ENCODE results near the gene PKDCC.

Gene PKDCC

DNA sequence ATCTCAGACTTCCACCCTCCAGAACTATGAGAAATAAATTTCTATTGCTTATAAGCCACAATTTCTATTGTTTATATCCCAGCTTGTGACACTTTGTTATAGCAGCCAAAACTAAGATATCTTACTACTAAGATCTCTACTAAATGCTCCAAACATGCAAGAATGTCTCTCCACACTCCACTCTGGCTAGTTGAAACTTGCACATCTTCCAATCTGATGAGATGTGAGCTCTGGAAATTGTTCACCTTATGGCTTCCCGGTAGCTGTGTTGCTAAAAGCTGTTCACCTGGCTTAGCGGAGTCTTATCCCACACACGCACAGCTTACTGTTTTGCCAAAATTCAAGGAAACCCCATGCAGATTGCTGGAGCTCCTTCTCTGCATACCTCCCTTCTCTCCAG lies 43.9 kb downstream of the PKDCC start:
- DNase-seq: no peak

DNA sequence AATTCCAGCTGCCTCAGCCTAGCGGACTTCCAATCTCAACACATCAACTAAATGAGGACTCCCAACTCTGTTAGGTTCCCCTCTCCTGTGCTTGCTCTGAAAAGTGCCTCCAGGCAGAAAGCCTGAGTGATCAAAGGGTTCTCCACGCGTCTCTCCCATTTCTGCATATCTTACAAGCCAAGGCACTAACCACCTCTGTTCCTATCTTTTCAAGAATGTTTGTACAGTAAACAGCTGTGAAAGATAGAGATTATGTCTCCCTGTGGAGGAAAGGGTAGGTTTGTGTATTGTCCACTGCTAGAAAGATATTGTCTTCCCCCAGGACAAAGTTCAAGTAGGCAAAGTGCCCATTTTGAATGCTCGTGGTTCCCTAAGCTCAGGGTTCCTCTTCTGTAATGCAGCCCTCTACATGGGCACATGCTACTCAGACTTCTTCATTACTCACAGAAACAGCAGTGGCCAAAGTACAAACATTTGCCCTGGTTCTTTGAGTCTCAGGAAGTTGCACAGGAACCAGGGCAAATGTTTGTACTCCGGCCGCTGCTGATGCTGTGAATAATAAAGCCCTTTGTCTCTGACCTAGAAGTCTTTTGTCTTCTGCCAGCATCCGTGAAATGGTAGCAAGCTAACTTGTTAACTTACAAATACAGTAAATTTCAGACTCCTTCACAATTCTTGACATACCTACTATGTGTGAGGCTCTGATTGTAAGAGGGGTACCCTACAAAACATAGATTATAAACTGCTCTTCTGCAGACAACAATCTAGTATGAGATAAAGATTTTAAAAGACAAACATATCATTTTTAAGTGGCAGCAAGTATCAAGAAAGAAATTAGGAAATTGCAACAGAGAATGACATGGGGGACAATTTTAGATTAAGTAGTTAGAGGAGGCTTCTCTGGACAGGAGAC lies 44.5 kb downstream of the PKDCC start:
- no peak for DNase-seq

DNA sequence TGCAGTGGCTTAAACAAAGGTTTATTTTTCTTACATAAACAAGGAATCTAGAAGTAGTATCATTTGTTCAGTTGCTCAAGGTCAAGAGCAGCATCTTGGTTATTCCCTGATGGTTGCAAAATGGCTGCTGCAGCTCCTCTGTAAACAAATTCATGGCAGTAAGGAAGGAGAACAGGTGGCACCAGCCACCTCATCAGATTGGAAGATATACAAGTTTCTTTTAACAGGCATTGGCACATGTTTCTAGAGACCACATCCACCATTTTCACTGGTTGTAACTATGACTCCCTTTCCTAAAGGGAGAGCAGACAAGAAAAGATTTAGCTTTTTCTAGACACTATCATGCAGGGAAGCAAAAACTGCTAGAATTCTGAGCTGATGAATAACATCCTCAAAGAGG lies 46.3 kb downstream of the PKDCC start:
- no peak for DNase-seq

DNA sequence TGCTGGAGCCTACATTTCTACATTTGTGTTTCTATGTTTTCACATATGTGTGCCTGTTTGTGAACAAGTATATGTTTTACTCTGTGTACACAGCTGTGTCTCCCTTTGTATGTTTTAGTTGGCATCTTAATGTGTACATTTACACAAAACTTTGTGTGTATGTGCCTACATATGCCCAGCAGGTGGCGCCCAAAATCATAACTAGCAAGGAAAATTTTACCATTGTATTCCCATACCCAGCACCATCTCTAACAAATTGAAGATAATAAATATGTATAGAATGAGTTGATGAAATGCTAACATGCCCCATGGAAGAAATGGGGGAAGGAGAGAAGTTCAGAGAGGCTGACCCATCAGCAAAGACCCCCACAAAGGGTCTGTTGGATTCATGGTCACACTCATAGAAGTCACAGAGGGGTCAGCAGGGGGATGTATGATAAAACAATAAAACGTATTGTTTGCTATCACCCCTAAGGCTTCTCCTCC lies 48.1 kb downstream of the PKDCC start:
- peak; percentile 78 for DNase-seq

DNA sequence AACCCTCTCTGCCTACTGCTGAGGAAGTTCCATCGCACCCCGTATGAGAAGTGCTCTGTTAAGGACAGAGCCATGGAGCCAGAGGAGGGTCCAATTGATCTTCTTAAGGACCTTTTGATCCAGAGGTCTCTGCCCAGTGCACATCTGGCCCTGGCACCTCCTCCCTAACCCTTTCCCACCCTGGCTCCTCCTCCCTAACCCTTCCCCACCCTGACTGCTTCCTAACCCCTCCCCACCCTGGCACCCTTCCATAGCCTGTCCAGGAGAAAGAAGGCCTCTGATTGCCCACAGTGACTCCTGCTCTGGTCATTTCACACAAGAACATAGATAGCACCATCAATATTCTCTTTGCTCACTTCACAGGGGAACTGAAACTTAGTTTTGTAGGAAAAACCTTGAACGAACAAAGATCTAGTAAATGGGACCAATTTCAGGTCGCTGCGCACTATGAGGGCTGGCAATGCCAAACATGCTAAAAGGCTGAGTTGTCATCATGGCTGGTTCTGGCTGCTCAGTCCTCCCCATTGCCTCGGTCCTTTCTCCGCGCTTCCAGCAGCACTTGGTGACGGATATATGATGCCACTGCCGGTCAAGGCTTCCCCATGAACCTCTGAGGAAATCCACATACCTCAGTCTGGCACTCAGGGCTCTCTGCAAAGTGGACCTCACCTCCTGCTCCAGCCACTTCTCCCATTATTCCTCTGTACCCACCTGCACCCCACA lies 49.2 kb downstream of the PKDCC start:
- DNase-seq: no peak

DNA sequence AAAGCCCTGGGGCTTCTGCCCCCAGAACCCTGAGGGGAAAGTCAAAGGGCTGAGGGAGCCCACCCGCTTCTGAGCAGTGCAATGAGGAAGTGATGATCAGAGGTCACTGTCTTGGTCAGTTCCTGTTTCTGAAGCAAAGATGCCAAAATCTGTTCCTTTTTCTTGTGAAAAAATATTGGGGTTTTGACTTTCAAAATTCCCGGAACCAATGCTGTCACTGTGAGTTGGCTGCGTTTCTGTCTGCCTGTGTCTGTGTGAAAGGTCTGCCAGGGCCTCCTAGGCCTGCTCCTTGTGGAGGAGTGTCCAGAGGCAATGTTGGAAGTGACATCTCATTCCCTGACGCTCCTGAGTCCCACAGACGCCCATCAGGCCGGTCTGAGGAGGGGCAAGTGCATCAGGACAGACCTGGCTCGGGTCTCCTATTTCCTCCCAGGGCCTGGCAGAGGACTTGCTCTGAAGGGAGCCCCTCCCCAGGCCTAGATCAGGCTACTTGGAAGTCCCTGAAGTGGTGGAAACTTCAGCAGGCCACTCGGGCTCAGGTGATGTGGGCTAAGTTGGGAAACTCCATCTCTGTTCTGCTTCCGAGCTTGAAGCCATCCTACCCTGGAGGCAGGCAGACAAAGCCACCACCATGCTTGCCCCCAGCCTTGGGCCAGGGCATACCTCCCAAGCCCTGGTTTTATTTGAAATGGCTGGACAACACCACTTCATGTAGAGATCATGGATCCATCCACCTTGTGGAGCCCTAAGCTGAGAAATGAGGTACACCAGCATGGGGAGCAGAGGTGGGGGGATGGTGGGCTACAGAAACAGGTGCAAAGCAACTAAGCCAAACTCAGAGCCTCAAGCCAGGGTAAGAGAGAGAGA lies 51.0 kb downstream of the PKDCC start:
- no peak for DNase-seq

DNA sequence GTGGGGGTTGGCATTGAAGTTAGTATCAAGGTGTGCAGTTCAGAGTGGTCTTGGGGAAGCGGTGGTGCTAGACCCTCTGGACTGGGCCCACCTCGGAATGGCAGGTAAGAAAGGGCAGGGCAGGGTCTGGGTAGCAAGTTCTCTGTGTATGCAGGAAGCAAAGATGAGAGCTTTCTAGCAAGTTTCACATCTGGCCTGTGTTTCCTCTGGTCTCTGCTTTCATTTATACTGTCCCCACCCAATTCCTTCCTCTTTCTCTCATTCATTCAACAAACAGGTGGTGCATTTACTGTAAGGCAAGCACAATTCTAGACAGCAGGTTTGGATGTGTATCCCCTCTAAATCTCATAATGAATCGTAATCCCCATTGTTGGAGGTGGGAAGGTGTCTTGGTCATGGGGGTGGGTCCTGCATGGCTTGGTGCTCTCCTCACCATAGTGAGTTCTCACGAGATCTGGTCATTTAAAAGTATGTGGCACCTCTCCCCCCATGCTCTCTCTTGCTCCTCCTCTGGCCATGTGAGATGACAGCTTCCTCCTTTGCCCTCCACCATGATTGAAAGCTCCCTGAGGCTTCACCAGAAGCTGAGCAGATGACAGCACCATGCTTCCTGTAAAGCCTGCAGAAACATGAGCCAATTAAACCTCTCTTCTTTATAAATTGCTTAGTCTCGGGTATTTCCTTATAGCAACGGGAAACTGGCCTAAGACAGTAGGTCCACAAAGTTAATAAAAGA lies 51.8 kb downstream of the PKDCC start:
- no peak for DNase-seq

DNA sequence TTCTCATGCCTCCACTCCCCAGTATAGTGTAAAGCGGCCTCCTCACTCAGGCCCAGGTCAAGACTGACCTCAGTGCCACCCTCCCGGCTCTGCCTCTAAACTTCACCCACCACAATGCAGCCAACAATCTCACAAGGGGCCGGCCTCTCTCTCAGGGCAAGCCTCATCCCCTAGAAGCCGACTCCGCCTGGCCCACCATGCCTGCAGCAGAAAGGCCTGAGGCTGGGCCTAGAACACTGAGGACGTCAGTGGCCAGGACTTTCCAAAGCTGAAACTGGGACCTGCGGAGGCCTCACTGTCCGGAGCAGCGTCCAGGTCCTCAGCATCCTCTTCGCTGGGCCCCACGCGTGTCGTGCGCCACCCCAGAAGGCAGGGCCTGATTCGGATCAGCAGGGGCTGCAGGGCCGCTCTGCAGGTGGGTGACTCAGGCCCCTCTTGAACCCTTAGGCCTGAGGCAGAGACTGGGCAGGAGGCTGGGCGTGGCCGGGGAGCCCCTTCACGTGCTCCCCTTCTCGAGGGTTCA lies 52.9 kb downstream of the PKDCC start:
- DNase-seq: no peak

DNA sequence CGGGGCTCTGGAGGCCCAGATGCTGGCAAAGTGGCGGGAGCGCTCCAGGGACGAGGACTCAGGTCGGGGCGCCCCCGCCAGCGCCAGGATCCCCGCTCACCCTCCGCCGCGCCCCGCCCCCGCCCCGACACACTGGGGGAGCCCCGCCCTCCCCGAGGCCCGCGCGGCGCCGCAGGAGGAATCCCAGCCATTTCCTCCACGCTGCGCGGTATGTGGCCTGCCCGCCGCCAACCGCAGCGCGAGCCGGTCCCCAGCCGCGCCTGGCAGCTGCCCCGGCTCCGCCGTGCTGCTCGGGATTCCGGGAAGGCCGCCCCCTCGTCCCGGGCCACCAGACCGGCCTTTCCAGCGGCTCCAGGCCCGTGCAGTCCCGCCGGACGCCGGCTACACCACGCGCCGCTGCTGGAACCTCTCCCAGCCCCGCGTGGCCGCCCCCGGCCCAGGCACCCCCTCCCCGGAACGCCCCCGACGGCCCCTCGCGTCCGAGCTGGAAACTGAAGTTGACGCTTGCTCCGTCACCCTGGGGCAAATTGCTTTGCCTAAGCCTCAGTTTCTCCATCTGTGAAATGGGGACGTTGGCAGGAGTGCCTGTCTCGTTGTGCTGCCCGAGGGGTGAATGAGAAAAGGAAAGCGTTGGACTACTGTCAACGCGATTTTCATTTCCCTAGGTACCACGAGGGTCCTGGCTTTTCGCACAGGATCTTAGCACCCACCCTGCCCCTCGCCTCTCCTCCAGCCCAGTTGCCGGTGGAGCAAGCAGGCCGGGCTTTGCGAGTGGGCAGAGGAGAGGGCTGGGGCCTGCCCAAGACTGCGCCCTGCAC lies 53.6 kb downstream of the PKDCC start:
- peak; percentile 55 for DNase-seq

DNA sequence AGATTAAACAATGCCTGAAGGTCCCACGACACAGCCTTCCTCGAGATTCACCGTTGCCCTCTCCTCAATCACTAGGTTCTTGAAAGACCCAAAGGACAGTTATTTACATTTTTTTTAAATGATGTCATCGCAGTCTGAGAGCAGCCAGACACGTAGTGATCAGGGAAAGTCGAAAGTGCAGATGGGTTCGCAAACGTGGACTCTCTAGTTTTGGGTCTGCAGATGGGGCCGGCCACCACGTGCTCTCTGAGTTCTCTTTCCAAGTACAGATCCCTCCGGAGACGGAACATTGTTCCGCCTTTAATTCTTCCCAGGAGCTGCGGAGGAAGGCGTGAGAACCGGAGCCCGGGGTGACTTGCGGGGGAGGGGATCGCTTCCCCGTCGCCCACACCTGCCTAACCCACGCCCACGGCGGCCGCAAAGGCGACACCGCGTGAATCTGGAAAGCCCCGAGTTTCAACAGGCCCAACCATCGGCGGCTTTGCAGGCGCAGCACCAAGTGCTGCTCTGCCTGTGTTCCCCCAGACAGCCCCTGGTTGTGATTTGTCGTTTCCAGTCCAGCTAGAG lies 54.3 kb downstream of the PKDCC start:
- peak; percentile 96 for DNase-seq

DNA sequence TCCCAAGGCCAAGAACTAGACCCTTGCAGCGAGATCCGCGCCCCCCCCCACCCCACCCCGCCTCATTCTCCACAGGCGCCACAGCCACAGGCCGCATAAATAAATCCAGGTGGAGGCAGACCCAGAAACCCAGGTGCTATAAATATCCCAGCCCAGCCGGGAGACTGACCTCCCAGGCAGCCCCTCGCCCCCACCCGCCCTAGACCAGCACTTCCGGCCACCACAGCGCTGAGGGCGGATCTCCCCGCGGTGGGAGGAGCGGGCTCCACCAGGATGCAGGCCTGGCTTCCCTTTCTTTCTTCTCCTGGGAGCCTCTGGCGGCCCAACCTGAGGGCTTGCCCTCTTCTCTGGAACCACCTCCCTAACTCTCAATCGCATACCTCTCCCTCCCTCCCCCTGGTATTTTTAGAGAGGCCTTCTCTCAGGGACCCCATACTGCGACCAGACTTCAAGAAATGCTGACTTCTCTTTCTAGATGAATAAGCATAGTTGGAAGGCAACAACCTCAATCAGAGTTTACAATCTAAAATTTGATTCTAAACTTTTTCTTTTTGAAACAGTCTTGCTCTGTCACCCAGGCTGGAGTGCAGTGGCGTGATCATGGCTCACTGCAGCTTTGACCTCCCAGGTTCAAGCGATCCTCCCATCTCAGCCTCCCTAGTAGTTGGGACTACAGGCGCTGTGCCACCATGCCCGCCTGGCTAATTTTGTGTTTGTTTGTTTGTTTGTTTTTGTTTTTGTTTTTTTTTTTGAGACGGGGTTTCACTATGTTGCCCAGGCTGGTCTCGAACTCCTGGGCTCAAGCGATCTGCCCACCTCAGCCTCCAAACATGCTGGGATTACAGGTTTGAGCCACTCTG lies 55.0 kb downstream of the PKDCC start:
- no peak for DNase-seq

DNA sequence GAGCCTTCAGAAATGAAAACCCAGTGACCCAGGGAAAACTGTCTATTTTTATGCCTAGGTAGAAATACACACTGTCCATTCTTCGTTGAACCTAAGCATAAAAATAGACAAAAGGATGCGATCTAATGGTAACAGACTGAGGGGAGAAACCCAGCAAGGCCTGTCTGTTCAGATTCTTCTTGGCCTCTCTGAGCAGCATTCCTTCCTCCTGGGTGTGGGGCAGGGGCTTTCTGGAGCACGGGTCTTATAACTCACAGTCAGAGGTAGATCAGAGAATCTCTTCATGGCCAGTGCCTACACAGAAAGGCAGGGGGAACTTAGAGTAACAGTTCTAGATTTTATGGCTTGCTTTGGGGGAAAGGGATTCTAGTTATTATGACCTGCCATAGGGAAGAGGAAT lies 56.0 kb downstream of the PKDCC start:
- no peak for DNase-seq

DNA sequence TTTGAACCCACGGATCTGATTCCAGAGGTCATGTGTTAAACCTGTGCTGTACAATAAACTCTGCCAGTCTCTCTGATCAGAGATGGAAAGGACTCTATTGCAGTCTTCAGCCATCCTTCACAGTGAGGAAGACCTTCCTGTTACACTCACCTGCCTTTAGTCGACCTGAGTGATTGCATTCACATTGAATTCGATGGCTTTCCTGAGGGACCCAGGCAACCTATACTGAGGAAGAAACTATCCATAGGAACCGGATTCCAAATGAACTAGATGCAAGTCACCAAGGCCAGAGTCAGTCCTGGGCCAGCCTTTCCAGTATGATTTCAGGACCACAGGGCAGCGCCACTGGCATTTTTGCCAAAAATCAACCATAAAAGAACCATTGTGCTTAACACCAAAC lies 56.8 kb downstream of the PKDCC start:
- no peak for DNase-seq

DNA sequence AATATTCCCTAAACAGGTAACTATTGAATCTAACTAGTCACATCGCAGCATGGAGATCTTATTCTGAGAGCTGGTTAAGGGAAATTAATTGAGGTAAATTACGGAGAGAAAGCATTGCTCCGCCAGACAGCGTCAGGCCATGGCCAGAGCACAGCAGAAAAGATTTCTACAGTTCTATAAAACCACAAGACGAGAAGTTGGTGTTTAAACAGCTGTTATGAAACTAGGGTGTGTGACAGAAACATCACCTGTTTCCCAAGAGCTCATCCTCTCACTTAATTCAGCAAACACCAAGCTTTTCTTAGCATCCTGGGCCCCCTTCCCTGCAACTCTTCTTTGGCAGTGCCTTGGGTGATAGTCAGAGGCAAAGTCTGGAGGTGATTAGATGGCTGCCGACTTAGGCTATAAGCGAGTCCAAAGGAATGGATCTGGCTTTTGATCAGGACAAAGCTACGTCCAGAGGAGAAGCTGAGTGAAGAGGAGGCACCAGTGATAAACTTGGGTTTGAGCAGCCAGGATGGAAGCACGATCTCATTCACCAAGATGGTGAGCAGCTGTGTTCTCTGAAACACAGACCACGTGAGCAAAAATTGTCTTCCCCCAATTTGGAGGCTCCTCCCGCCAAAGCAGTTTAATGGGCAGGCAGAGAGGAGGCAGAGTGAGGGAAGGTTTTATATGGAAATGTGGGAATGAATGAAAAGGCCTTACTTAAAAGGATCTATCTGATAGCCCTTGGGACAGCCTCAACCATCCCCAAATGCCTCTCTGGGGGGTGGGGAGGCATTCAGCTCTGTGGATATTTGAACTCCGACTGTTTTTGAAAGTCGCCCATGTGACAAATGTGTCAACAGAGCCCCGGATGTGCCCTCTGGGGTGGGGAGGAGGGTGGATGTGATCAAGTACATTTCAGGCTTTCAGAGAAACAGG lies 57.8 kb downstream of the PKDCC start:
- peak; percentile 93 for DNase-seq

DNA sequence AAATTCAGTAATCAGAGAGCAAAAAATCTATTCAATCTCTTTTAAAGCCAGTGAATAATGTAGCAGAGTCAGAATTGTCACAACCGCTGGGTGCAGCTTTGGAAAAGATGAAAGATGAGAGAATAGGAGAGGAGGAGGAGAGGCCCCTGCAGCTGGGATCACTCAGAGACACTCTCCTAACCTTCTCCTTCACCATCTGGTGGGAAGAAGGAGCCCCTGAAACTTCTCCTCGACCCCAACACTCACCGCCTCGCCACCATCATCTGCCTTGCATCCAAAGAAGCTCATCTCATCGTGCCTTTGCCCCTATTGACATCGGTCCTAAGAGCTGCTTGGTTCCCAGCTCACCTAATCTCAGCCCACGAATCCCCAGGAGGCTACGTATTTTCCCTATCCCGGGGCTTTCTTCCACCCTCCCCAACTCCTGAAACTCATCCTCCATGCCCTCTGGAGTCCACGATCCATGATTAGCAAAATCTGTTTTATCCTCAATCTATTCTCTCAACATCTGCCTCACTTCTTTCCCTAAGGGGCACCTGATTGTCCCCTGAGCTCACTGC lies 58.5 kb downstream of the PKDCC start:
- no peak for DNase-seq

DNA sequence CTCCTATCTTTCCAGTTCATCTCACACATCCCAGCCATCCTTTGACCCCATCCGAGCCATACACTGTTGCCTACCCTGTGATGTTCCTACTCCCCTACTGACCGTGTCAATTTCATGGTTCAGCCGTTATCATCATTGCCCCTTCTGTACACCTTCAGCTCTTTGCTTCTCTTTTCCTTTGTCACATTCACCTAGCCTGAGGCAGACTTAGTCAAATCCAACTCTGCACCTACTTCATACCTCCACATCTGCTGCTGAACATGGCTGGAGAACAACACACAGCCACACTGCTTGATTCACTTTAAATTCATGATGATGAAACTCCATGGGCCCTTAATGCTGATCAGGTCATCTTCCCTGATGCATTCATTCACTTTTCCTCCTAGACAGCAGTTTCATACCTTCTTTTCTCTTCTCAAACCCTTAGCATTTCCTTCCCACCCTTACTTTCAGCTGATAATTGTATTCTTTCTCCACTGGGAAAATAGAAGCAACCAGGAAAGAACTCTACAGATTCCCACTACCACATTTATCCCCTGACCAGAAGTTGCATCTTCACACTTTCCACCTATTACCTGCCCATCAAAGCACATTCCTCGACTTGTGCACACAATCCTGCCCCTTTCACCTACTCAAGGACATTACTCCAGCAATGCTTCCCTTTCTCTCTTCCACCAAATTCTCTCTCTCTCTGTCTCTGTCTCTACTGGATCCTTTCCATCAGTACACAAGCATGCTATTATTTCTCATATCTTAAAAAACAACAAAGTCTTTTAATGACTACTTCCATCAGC lies 59.6 kb downstream of the PKDCC start:
- no peak for DNase-seq
